ENCODE data around the gene ROBO1. TPM values are rescaled to one million over a fixed set of nuclear protein-coding genes. Genes with fewer than 3 reads are reported as not detected.

The ROBO1 gene
- total and polyA plus RNA-seq, 2 donors, result 13.3 to 33.9 TPM

GRCh38 chr3:79555655-79556054 is 212.1 kb downstream of the ROBO1 start:
- Histone ChIP-seq H3K9me3 (ENCODE audit: control insufficient read depth in 2 of 2, insufficient read depth in 1 of 2, low read length in 1 of 2) (no peaks in the 10 kb centered on the region), H3K27ac (ENCODE audit: low read depth in 1 of 2, low read length in 1 of 2) (no peak overlapping the region), H3K4me3 (ENCODE audit: low read length in 2 of 2) (no peak overlapping the region), H3K36me3 (ENCODE audit: control insufficient read depth in 2 of 2, insufficient read depth in 2 of 2, low read length in 1 of 2) (no peaks in the 10 kb centered on the region), H3K27me3 (ENCODE audit: control insufficient read depth in 2 of 2, insufficient read depth in 1 of 2, low read length in 1 of 2) (no peaks in the 10 kb centered on the region), H3K4me1 (ENCODE audit: control insufficient read depth in 2 of 2, insufficient read depth in 2 of 2, low read length in 2 of 2) (no peaks in the 10 kb centered on the region)
- no peak for DNase-seq (ENCODE audit: low read depth in 6 of 9, low spot score in 9 of 9)
- 92% methylated on average over 1 of the region's 1 CpG for WGBS

DNA sequence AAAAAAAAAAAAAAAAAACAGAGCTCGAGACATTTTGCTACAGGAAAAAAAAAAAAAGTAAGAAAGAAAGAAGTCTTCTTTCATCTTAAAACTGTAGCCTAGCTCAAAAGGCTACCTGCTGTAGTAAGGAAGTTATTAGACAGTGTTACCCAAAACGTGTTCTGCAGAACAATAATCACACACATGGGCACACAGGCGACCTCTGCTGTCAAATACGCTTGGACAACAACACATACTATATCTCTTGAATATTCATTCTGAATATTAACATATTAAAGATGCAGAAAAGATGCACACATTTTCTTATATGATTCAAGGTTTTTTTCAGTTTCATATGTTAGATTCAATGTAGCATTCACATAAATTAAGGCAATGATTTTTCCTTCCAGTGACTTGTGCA is 215.8 kb downstream of the ROBO1 start:
- Histone ChIP-seq H3K27me3 (ENCODE audit: control insufficient read depth in 2 of 2, insufficient read depth in 1 of 2, low read length in 1 of 2) (no peaks in the 10 kb centered on the region), H3K27ac (ENCODE audit: low read depth in 1 of 2, low read length in 1 of 2) (no peak overlapping the region), H3K4me3 (ENCODE audit: low read length in 2 of 2) (no peak overlapping the region), H3K9me3 (ENCODE audit: control insufficient read depth in 2 of 2, insufficient read depth in 1 of 2, low read length in 1 of 2) (no peaks in the 10 kb centered on the region), H3K4me1 (ENCODE audit: control insufficient read depth in 2 of 2, insufficient read depth in 2 of 2, low read length in 2 of 2) (no peaks in the 10 kb centered on the region), H3K36me3 (ENCODE audit: control insufficient read depth in 2 of 2, insufficient read depth in 2 of 2, low read length in 1 of 2) (no peaks in the 10 kb centered on the region)
- 59% methylated on average over 4 of the region's 4 CpGs for WGBS
- DNase-seq (ENCODE audit: low read depth in 6 of 9, low spot score in 9 of 9), result no peak

GRCh38 chr3:79551321-79551892 is 216.4 kb downstream of the ROBO1 start:
- Histone ChIP-seq H3K27me3 (ENCODE audit: control insufficient read depth in 2 of 2, insufficient read depth in 1 of 2, low read length in 1 of 2) (no peaks in the 10 kb centered on the region), H3K27ac (ENCODE audit: low read depth in 1 of 2, low read length in 1 of 2) (no peak overlapping the region), H3K4me3 (ENCODE audit: low read length in 2 of 2) (no peak overlapping the region), H3K9me3 (ENCODE audit: control insufficient read depth in 2 of 2, insufficient read depth in 1 of 2, low read length in 1 of 2) (no peaks in the 10 kb centered on the region), H3K36me3 (ENCODE audit: control insufficient read depth in 2 of 2, insufficient read depth in 2 of 2, low read length in 1 of 2) (no peaks in the 10 kb centered on the region), H3K4me1 (ENCODE audit: control insufficient read depth in 2 of 2, insufficient read depth in 2 of 2, low read length in 2 of 2) (no peaks in the 10 kb centered on the region)
- 68% methylated on average over 2 of the region's 2 CpGs for WGBS
- no peak for DNase-seq (ENCODE audit: low read depth in 6 of 9, low spot score in 9 of 9)

GRCh38 chr3:79543218-79543982 is 224.4 kb downstream of the ROBO1 start:
- 93% methylated on average over 5 of the region's 5 CpGs for WGBS
- Histone ChIP-seq H3K36me3 (ENCODE audit: control insufficient read depth in 2 of 2, insufficient read depth in 2 of 2, low read length in 1 of 2) (no peaks in the 10 kb centered on the region), H3K4me3 (ENCODE audit: low read length in 2 of 2) (no peak overlapping the region), H3K4me1 (ENCODE audit: control insufficient read depth in 2 of 2, insufficient read depth in 2 of 2, low read length in 2 of 2) (no peaks in the 10 kb centered on the region), H3K27ac (ENCODE audit: low read depth in 1 of 2, low read length in 1 of 2) (no peak overlapping the region), H3K27me3 (ENCODE audit: control insufficient read depth in 2 of 2, insufficient read depth in 1 of 2, low read length in 1 of 2) (no peaks in the 10 kb centered on the region), H3K9me3 (ENCODE audit: control insufficient read depth in 2 of 2, insufficient read depth in 1 of 2, low read length in 1 of 2) (no peaks in the 10 kb centered on the region)
- DNase-seq (ENCODE audit: low read depth in 6 of 9, low spot score in 9 of 9), result no peak

- no peaks in the 10 kb centered on the region for H3K36me3 ChIP-seq (ENCODE audit: control insufficient read depth in 2 of 2, insufficient read depth in 2 of 2, low read length in 1 of 2)
- DNase-seq (ENCODE audit: low read depth in 6 of 9, low spot score in 9 of 9), result no peak
- H3K27me3 ChIP-seq (ENCODE audit: control insufficient read depth in 2 of 2, insufficient read depth in 1 of 2, low read length in 1 of 2), result no peaks in the 10 kb centered on the region
- no peak overlapping the region for H3K27ac ChIP-seq (ENCODE audit: low read depth in 1 of 2, low read length in 1 of 2)
- H3K9me3 ChIP-seq (ENCODE audit: control insufficient read depth in 2 of 2, insufficient read depth in 1 of 2, low read length in 1 of 2), result no peaks in the 10 kb centered on the region
- H3K4me3 ChIP-seq (ENCODE audit: low read length in 2 of 2), result no peak overlapping the region
- 70% methylated on average over 4 of the region's 4 CpGs for WGBS
- H3K4me1 ChIP-seq (ENCODE audit: control insufficient read depth in 2 of 2, insufficient read depth in 2 of 2, low read length in 2 of 2), result no peaks in the 10 kb centered on the region
Measured at GRCh38 chr3:79534727-79535126, 233.1 kb downstream of the ROBO1 start.

DNA sequence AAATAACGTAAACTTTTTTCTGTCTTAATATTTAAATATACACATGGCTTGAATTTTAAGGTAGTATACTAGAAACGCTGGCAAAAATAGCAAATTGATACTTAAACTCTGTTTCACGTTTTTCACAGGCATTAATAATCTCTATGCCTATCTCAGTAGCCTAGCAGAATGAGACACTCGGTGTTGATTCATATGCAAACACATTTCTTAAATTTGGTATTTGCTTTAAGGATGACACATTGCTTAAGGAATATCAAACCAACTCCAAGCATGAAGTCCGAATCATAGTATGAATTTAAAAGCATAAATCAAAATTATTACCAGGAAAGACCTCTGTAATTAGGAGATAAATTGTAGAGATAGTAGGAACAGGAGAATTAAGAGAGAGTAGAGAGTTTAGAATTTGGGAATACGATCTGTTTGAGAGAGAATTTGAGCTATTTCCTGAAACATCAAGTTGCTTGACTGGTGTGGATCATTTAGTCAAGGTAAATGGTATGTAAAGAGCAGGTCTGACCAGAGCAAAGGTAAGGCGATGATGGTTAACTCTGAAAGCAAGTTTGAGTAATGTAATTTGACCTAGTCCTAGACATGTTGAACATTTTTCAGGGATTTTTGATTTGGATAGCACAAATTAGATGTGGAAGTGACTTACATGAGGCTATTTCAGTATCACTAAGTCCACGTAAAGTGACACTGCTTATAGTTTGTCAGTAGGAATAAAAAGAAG is 236.1 kb downstream of the ROBO1 start:
- WGBS, result 89% methylated on average over 8 of the region's 8 CpGs
- DNase-seq (ENCODE audit: low read depth in 6 of 9, low spot score in 9 of 9), result no peak
- H3K9me3 ChIP-seq (ENCODE audit: control insufficient read depth in 2 of 2, insufficient read depth in 1 of 2, low read length in 1 of 2), result no peaks in the 10 kb centered on the region
- H3K4me1 ChIP-seq (ENCODE audit: control insufficient read depth in 2 of 2, insufficient read depth in 2 of 2, low read length in 2 of 2), result no peaks in the 10 kb centered on the region
- no peaks in the 10 kb centered on the region for H3K27me3 ChIP-seq (ENCODE audit: control insufficient read depth in 2 of 2, insufficient read depth in 1 of 2, low read length in 1 of 2)
- H3K27ac ChIP-seq (ENCODE audit: low read depth in 1 of 2, low read length in 1 of 2), result no peak overlapping the region
- no peak overlapping the region for H3K4me3 ChIP-seq (ENCODE audit: low read length in 2 of 2)
- H3K36me3 ChIP-seq (ENCODE audit: control insufficient read depth in 2 of 2, insufficient read depth in 2 of 2, low read length in 1 of 2), result no peaks in the 10 kb centered on the region

DNA sequence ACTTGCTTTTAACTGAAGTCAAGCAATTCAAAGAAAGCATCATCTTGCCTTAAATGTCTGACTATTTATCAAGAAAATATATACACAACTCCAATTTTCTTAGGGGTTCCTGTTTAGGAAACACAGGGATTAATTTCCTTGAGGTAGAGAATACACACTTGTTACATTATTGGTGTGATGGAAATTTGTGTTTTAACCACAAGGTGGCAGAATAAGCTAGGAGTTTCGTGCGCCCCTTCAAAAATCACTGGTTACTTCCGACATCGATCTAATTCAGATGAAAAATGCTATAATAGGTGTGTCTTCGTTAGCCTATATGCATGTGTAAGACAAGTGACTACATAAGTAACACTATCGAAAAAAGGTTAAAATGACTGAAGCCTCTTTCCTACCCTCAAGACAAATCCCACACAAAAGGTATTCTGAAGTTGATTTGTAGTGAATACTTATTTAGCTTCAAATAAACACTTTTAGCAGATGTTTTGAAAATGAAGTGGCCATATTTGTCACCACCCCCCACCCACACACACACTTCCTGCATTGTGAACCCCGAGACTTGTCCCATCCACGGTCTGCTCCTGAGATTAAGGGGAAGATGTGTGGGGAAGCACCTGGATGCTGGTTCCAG is 246.5 kb downstream of the ROBO1 start:
- DNase-seq (ENCODE audit: low read depth in 6 of 9, low spot score in 9 of 9), result peak in 4 of 9 donors; percentile 2 to 27 (median 12)
- H3K4me3 ChIP-seq (ENCODE audit: low read length in 2 of 2), result no peak overlapping the region
- H3K4me1 ChIP-seq (ENCODE audit: control insufficient read depth in 2 of 2, insufficient read depth in 2 of 2, low read length in 2 of 2), result no peaks in the 10 kb centered on the region
- no peaks in the 10 kb centered on the region for H3K36me3 ChIP-seq (ENCODE audit: control insufficient read depth in 2 of 2, insufficient read depth in 2 of 2, low read length in 1 of 2)
- 5% methylated on average over 8 of the region's 8 CpGs for whole genome bisulfite sequencing
- H3K27ac ChIP-seq (ENCODE audit: low read depth in 1 of 2, low read length in 1 of 2), result no peak overlapping the region
- H3K27me3 ChIP-seq (ENCODE audit: control insufficient read depth in 2 of 2, insufficient read depth in 1 of 2, low read length in 1 of 2), result no peaks in the 10 kb centered on the region
- no peaks in the 10 kb centered on the region for H3K9me3 ChIP-seq (ENCODE audit: control insufficient read depth in 2 of 2, insufficient read depth in 1 of 2, low read length in 1 of 2)

GRCh38 chr3:79517766-79518413 is 249.9 kb downstream of the ROBO1 start:
- 33% methylated on average over 2 of the region's 2 CpGs for WGBS
- DNase-seq (ENCODE audit: low read depth in 6 of 9, low spot score in 9 of 9), result no peak
- H3K36me3 ChIP-seq (ENCODE audit: control insufficient read depth in 2 of 2, insufficient read depth in 2 of 2, low read length in 1 of 2), result no peaks in the 10 kb centered on the region

More at GRCh38 chr3:79517766-79518413, 249.9 kb downstream of the ROBO1 start:
- Histone ChIP-seq H3K4me1 (ENCODE audit: control insufficient read depth in 2 of 2, insufficient read depth in 2 of 2, low read length in 2 of 2) (no peaks in the 10 kb centered on the region), H3K27me3 (ENCODE audit: control insufficient read depth in 2 of 2, insufficient read depth in 1 of 2, low read length in 1 of 2) (no peaks in the 10 kb centered on the region), H3K27ac (ENCODE audit: low read depth in 1 of 2, low read length in 1 of 2) (no peak overlapping the region), H3K9me3 (ENCODE audit: control insufficient read depth in 2 of 2, insufficient read depth in 1 of 2, low read length in 1 of 2) (no peaks in the 10 kb centered on the region), H3K4me3 (ENCODE audit: low read length in 2 of 2) (no peak overlapping the region)

Data from thymus (tissue), 11 donors.